Epithelial cell of proximal tubule (primary cell): Measurements from ENCODE around the gene PCLO. TPM values are rescaled to one million over a fixed set of nuclear protein-coding genes. Genes with fewer than 3 reads are reported as not detected.

Experiments used
- DNase-seq: peaks from one replicate; pipeline ENCODE4 v3.0.0-alpha.2; 2011; ENCODE audit warnings: low read depth
- H3K4me3 ChIP-seq: 2 replicates; pipeline ENCODE4 v1.5.1; 2011; ENCODE audit warnings: low read depth, mild to moderate bottlenecking, low read length
- total RNA-seq: library from RNA; depleted of rRNA; stranded (reverse); fragments of >200 nt; gene quantifications from 2 replicates; pipeline ENCODE4 v1.2.3, GENCODE V29; 2015
- TF ChIP-seq, protein P1 (sequence below): conservative IDR thresholded peaks from 2 replicates; pipeline ENCODE4 v1.5.1; 2012; ENCODE audit warnings: low read depth, mild to moderate bottlenecking, low read length

Gene PCLO
- total RNA-seq, 1 donor from 2014 or later: 0.58 TPM

DNA sequence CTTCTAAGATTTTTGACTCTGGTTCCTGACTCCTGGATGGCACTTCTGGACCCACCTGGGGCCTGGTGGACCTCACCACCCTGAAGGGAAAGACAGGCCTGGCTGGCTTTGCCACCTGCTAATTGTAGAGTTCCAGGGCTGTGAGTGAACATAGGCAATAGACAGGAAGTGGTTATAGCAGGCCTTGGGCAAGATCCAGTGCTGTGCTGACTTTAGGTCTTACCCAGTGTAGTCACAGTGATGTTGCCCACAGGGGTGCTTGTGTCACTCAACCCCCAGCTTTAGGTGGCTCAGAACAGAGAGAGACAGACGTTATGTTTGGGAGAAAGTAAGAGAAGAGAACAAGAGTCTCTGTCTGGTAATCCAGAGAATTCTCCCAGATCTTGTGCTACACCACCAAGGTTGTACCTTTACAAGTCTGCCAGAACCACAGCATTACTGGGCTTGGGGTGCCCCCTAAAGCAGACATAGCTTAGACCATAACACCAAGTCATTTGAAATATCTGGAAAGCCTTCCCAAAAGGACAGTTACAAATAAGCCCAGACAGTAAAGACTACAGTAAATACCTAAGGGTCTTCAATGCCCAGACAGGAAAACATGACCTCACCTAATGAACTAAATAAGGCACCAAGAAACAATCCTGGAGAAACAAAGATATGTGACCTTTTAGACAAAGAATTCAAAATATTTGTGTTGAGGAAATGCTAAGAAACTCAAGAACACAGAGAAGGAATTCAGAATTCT, 303.4 kb downstream of the PCLO start:
- DNase-seq: peak; percentile 6
- TF ChIP-seq, protein P1, sequence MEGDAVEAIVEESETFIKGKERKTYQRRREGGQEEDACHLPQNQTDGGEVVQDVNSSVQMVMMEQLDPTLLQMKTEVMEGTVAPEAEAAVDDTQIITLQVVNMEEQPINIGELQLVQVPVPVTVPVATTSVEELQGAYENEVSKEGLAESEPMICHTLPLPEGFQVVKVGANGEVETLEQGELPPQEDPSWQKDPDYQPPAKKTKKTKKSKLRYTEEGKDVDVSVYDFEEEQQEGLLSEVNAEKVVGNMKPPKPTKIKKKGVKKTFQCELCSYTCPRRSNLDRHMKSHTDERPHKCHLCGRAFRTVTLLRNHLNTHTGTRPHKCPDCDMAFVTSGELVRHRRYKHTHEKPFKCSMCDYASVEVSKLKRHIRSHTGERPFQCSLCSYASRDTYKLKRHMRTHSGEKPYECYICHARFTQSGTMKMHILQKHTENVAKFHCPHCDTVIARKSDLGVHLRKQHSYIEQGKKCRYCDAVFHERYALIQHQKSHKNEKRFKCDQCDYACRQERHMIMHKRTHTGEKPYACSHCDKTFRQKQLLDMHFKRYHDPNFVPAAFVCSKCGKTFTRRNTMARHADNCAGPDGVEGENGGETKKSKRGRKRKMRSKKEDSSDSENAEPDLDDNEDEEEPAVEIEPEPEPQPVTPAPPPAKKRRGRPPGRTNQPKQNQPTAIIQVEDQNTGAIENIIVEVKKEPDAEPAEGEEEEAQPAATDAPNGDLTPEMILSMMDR: no peak
- H3K4me3 ChIP-seq: no peak overlapping the region

DNA sequence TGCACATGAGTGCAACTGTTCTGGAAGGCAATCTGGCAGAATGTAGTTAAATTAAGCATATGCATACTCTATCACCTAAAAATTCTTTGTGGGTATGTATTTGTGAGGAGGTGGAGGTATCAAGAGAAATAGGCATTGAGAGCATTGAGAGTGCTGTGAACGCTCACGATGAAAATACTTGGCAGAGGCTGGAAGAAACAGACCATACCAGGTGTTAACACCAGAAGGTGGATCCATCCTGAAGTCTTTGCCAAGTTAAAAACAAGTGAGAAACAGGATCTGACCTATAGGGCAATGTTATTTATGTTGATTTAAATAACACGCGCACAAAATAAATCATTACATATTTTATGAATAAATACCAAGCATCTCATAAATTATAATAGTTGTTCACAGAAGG, 311.6 kb downstream of the PCLO start:
- DNase-seq: no peak
- no peak overlapping the region for H3K4me3 ChIP-seq
- TF ChIP-seq, protein P1: no peak

DNA sequence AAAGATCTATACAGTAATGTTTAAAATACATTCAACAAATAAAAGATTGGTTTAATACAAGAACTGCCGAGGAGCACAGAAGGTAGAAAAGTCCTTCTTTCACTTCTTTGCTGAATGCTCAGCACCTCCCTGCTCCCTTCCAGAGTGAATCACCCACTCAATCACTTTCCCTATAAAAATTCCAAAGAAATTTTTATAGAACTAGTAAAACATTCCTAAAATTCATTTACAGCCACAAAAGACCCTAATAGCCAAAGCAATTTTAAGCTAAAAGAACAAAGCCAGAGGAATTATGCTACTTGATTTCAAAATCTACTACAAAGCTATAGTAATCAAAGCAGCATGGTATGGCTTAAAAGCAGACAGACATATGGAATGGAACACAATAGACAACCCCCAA, 320.9 kb downstream of the PCLO start:
- DNase-seq: no peak
- H3K4me3 ChIP-seq: no peak overlapping the region
- TF ChIP-seq, protein P1: no peak

DNA sequence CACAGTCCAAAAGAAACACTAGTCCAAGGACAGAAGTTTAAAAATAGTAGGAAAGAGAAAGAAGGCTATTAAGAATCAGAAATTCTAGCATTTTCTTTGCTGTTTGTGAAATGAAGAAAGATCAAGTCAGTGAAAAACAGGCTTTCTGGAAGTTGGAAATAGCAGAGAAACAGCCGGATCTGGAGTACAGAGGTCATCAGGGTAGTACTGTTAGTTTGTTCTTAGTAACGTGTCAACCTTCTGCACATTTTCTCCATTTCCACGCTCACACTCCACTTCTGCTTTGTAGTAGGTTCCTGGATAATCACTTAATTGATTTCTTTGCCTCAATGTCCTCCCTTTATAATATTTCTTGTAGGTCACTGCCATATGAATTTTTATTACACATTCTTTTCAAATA, 322.6 kb downstream of the PCLO start:
- DNase-seq: no peak
- TF ChIP-seq, protein P1: no peak
- H3K4me3 ChIP-seq: no peak overlapping the region

DNA sequence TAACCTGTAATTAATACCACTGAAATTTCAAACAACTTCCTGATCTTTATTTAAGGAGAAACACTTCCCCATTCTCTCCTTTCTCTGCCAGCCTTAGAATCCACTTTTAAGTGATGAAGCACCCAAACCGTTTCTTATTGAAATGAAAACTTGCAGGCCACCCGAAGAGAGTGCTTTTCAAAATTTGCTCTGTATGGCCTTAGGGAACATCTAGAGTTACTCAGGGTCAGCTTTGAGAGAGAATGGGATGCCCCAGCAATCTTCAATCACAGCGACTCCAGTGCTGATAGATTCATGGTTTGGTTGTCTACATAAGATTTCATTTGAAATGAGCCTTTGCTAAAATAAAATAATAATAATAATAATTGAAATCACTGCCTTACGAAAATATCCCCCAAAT, 323.1 kb downstream of the PCLO start:
- DNase-seq: no peak
- H3K4me3 ChIP-seq: no peak overlapping the region
- TF ChIP-seq, protein P1: no peak

DNA sequence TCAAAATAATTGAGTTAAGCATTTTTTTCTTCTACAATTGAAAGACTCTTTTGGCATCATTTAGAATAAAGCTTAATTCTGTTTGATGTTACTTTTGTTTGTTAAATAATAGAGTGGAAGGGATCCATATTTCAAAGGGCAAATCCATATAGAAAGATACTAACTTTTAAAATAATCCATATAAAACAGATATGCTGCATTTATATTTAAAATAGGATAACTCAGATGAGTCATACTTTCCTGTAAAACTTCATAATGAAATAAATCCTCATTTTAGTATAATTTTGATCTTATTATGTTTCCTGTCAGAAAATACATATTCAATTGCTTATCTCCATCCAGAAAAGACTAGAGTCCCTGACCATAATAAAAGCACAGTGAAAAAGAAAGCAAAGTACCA, 323.6 kb downstream of the PCLO start:
- H3K4me3 ChIP-seq: no peak overlapping the region
- TF ChIP-seq, protein P1: no peak
- no peak for DNase-seq

DNA sequence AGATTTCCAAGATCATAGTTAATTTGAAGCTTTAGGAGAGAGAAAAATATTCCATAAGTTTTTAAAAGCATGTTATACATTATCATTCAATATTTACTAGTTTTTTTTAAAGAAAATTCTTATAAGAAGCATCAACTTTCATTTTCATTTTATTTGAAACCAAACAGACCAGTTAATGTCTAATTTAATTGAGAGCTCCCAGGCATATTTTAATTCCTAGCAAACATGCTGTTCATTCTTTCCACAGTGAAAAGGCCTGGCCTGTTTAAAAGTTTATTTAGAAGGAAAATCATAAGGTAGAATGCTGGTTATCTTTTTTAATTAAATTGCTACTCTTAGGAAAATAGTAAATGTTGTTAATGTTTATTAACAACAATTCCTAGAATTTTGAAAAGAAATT, 324.4 kb downstream of the PCLO start:
- DNase-seq: no peak
- no peak overlapping the region for H3K4me3 ChIP-seq
- TF ChIP-seq, protein P1: no peak
